ENCODE results near the gene MICAL2.

MICAL2 gene

DNA sequence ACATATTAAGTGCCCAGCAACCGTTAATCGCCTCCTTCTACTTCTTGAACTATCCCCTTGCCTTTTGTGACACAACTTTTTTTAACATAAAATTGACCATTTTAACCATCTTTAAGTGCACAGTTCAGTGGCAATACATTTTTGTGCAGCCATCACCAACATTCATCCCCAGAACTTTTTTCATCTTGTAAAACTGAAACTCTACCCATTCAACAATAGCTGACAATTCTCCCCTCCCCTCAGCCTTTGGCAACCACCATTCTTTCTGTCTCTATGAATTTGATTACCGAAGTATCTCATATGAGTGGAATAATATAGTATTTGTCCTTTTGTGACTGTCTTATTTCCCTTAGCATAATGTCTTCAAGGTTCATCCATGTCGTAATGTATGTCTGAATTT, 66.0 kb downstream of the MICAL2 start:
- Mint-ChIP-seq H3K27ac (peak overlapping the region; percentile 44 to 70), H3K4me1 (ENCODE audit: low read depth in 2 of 2) (peaks cover 23 to 31% of the 10 kb centered on the region in 2 donors), H3K4me3 (peak overlapping the region in 1 of 2 donors; percentile 9), H3K36me3 (ENCODE audit: insufficient read depth) (no peaks in the 10 kb centered on the region), H3K9me3 (no peaks in the 10 kb centered on the region), H3K27me3 (no peaks in the 10 kb centered on the region)
- DNase-seq (no peak), ATAC-seq (replicated peaks) (no peak)

- Mint-ChIP-seq H3K4me3 (no peak overlapping the region), H3K27me3 (no peaks in the 10 kb centered on the region), H3K27ac (peak overlapping the region; percentile 57 to 66), H3K36me3 (ENCODE audit: insufficient read depth) (no peaks in the 10 kb centered on the region), H3K4me1 (ENCODE audit: low read depth in 2 of 2) (peaks cover 23 to 31% of the 10 kb centered on the region in 2 donors), H3K9me3 (no peaks in the 10 kb centered on the region)
- ATAC-seq (replicated peaks) (no peak), DNase-seq (no peak)
These were observed 67.4 kb downstream of the MICAL2 start for GRCh38 chr11:12177739-12178338.

- Mint-ChIP-seq H3K27me3 (no peaks in the 10 kb centered on the region), H3K4me3 (no peak overlapping the region), H3K9me3 (no peaks in the 10 kb centered on the region), H3K36me3 (ENCODE audit: insufficient read depth) (no peaks in the 10 kb centered on the region), H3K4me1 (ENCODE audit: low read depth in 2 of 2) (peaks cover 23 to 31% of the 10 kb centered on the region in 2 donors), H3K27ac (peak overlapping the region; percentile 66 to 75)
- ATAC-seq (replicated peaks) = no peak
- no peak for DNase-seq
These were observed 68.6 kb downstream of the MICAL2 start for GRCh38 chr11:12179019-12179418.

- Mint-ChIP-seq H3K4me3 (no peak overlapping the region), H3K27ac (peak overlapping the region; percentile 66 to 75), H3K27me3 (no peaks in the 10 kb centered on the region), H3K4me1 (ENCODE audit: low read depth in 2 of 2) (peaks cover 23 to 31% of the 10 kb centered on the region in 2 donors), H3K9me3 (no peaks in the 10 kb centered on the region), H3K36me3 (ENCODE audit: insufficient read depth) (no peaks in the 10 kb centered on the region)
- no peak for DNase-seq
- ATAC-seq (replicated peaks) = no peak
These were observed 69.1 kb downstream of the MICAL2 start for GRCh38 chr11:12179531-12179930.

DNA sequence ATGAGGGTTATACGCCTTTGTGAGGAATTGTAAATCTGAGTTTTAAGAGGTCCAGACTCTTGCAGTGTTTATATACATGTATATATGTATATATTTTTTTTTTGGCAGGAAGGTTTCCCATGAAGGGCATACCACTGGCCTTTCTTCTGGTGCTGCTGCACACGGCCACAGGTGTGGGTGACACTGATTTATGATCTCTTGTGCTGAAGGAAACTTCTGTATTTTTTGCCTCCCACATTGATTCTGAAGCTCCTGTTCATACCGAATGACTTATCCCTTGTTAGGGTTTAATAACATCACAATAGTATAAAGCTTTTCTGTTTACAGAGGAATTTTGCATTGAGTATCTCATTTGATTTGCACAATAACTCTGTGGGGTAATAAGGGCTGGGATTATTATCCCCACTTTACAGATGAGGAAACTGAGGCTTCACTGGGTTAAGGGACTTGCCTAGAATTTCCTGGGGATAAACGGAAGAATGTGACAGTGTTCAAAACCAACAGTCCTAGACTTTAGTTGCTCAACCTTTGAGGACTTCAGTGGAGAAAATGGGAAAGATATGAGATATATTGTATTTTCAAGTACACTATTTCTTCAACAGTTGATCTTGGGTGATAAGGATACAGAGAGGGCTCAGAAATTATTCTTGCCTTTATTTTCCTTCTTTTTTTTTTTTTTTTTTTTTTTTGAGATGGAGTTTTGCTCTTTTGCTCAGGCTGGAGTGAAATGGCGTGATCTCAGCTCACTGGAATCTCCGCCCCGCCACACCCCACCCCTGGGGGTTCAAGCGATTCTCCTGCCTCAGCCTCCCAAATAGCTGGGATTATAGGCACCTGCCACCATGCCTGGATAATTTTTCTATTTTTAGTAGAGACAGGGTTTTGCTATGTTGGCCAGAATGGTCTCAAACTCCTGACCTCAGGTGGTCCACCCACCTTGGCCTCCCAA, 70.1 kb downstream of the MICAL2 start:
- no peaks in the 10 kb centered on the region for H3K36me3 Mint-ChIP-seq (ENCODE audit: insufficient read depth)
- H3K27me3 Mint-ChIP-seq = no peaks in the 10 kb centered on the region
- peaks cover 20 to 29% of the 10 kb centered on the region in 2 donors for H3K4me1 Mint-ChIP-seq (ENCODE audit: low read depth in 2 of 2)
- no peak for DNase-seq
- no peaks in the 10 kb centered on the region for H3K9me3 Mint-ChIP-seq
- H3K27ac Mint-ChIP-seq = no peak overlapping the region
- no peak overlapping the region for H3K4me3 Mint-ChIP-seq
- no peak for ATAC-seq (replicated peaks)

DNA sequence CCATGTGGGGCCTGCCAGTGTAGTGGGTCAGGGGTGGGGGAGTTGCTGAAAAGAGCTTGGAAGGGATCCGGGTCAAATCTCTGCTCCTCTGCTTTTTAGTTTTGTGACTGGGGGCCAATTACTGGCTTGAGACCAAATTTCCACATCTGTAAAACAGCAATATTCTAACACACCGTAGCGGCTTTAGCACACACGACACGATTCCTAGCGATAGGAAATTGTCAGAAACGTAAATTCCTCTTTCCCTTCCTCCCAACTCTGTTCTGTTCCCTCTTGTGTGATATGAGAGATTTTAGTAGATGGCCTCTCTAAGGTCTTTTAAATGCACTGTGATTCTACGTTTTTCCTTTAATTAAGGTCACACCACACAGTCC, 71.9 kb downstream of the MICAL2 start:
- Mint-ChIP-seq H3K36me3 (ENCODE audit: insufficient read depth) (no peaks in the 10 kb centered on the region), H3K27me3 (no peaks in the 10 kb centered on the region), H3K27ac (no peak overlapping the region), H3K4me1 (ENCODE audit: low read depth in 2 of 2) (peaks cover 10 to 22% of the 10 kb centered on the region in 2 donors), H3K9me3 (no peaks in the 10 kb centered on the region), H3K4me3 (no peak overlapping the region)
- DNase-seq (no peak), ATAC-seq (replicated peaks) (no peak)

DNA sequence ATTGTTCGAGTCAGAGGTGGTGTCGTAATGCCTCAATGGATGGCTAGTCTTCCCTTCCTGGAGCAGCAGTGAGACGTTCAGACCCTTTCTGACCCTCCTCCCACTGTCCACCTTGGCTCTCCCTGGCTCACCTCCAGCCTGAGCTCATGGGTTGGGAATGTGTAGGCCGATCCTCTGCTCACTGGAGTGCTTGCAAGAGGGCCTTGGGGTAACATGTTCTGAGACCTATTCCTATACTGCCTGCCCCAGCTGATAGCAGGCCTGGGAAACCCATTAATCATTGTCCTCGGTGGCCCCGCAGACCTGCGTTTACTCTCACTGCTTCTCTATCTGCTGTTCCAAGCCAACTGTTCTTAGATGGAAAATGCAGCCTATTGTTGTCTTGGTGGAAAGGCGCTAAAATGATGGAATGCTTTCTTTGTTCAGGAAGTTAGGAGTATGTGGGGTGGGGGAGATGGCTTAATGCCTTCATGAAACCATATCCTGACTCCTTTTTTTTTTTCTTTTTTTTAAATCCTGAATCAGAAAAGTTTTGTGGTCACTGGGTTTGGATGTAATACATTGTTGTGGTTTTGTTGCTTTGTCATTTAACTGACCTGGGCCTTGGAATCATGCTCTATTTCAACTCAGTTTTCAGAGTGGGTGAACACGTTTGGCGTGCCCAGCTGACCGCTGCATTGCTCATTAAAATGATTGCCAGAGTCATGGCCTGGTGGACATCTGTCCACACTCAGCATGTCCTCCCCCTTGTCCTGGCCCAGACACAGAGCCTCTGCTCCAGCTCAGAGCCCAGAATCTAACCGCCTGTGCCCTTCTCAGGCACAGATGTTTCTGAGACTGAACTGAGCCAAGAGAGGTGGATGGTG, 72.5 kb downstream of the MICAL2 start:
- H3K4me1 Mint-ChIP-seq (ENCODE audit: low read depth in 2 of 2) = peaks cover 10 to 22% of the 10 kb centered on the region in 2 donors
- no peak for DNase-seq
- H3K27ac Mint-ChIP-seq = no peak overlapping the region
- H3K4me3 Mint-ChIP-seq = no peak overlapping the region
- H3K36me3 Mint-ChIP-seq (ENCODE audit: insufficient read depth) = no peaks in the 10 kb centered on the region
- H3K9me3 Mint-ChIP-seq = no peaks in the 10 kb centered on the region
- H3K27me3 Mint-ChIP-seq = no peaks in the 10 kb centered on the region
- no peak for ATAC-seq (replicated peaks)

- no peaks in the 10 kb centered on the region for H3K36me3 Mint-ChIP-seq (ENCODE audit: insufficient read depth)
- no peaks in the 10 kb centered on the region for H3K9me3 Mint-ChIP-seq
- no peaks in the 10 kb centered on the region for H3K27me3 Mint-ChIP-seq
- H3K4me1 Mint-ChIP-seq (ENCODE audit: low read depth in 2 of 2) = peaks cover 11 to 19% of the 10 kb centered on the region in 2 donors
- ATAC-seq (replicated peaks) (no peak), DNase-seq (no peak)
- peak overlapping the region in 1 of 2 donors; percentile 16 for H3K27ac Mint-ChIP-seq
- no peak overlapping the region for H3K4me3 Mint-ChIP-seq
These were observed 73.6 kb downstream of the MICAL2 start for GRCh38 chr11:12183827-12184620.

- Mint-ChIP-seq H3K27ac (no peak overlapping the region), H3K27me3 (no peaks in the 10 kb centered on the region), H3K4me3 (no peak overlapping the region), H3K9me3 (no peaks in the 10 kb centered on the region), H3K4me1 (ENCODE audit: low read depth in 2 of 2) (peaks cover 9 to 12% of the 10 kb centered on the region in 2 donors), H3K36me3 (ENCODE audit: insufficient read depth) (no peaks in the 10 kb centered on the region)
- ATAC-seq (replicated peaks) (no peak), DNase-seq (no peak)
These were observed 74.3 kb downstream of the MICAL2 start for GRCh38 chr11:12184699-12185098.

GRCh38 chr11:12185106-12185690, 74.8 kb downstream of the MICAL2 start:
- H3K4me1 Mint-ChIP-seq (ENCODE audit: low read depth in 2 of 2) = peaks cover 7 to 9% of the 10 kb centered on the region in 2 donors
- no peak for ATAC-seq (replicated peaks)

GRCh38 chr11:12185914-12186313, 75.5 kb downstream of the MICAL2 start:
- H3K27me3 Mint-ChIP-seq = no peaks in the 10 kb centered on the region
- DNase-seq = no peak
- H3K4me3 Mint-ChIP-seq = no peak overlapping the region
- no peak overlapping the region for H3K27ac Mint-ChIP-seq
- H3K9me3 Mint-ChIP-seq = no peaks in the 10 kb centered on the region
- ATAC-seq (replicated peaks) = no peak
- H3K4me1 Mint-ChIP-seq (ENCODE audit: low read depth in 2 of 2) = peaks cover 9 to 11% of the 10 kb centered on the region in 2 donors
- H3K36me3 Mint-ChIP-seq (ENCODE audit: insufficient read depth) = no peaks in the 10 kb centered on the region

More at GRCh38 chr11:12185106-12185690, 74.8 kb downstream of the MICAL2 start:
- no peaks in the 10 kb centered on the region for H3K9me3 Mint-ChIP-seq
- no peaks in the 10 kb centered on the region for H3K36me3 Mint-ChIP-seq (ENCODE audit: insufficient read depth)
- H3K27ac Mint-ChIP-seq = no peak overlapping the region
- DNase-seq = no peak
- no peak overlapping the region for H3K4me3 Mint-ChIP-seq
- no peaks in the 10 kb centered on the region for H3K27me3 Mint-ChIP-seq

DNA sequence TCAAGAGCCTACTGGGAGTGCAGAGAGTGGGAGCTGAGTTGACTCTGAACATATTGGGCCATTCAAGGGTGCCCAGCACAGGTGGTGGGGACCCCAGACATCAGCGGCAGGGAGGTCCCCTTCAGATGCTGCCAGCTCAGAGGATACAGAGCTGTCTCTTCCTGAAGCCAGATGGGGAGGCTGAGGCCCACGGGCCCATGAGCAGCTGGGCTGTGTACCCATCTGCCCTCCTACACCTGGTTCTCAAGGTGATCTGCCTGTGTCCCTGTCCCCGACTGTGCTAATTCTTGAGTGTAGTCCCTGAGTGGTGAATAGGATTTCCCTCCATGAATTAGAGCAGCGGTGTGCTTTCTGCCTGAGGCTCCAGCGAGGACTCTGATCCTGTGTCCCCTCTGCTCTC, 76.3 kb downstream of the MICAL2 start:
- ATAC-seq (replicated peaks) (no peak), DNase-seq (no peak)
- Mint-ChIP-seq H3K4me1 (ENCODE audit: low read depth in 2 of 2) (peaks cover 11 to 14% of the 10 kb centered on the region in 2 donors), H3K9me3 (no peaks in the 10 kb centered on the region), H3K27me3 (no peaks in the 10 kb centered on the region), H3K36me3 (ENCODE audit: insufficient read depth) (no peaks in the 10 kb centered on the region), H3K27ac (peak overlapping the region in 1 of 2 donors; percentile 45), H3K4me3 (no peak overlapping the region)

Data from effector memory CD8-positive, alpha-beta T cell (primary cell).